ENCODE measurements around the gene CNTN4. TPM values are rescaled to one million over a fixed set of nuclear protein-coding genes. Genes with fewer than 3 reads are reported as not detected.

CNTN4 gene
- total RNA-seq, 4 donors from 2014 or later = 5.8 to 15.5 (median 9.0) TPM

GRCh38 chr3:2823031-2823430 lies 724.4 kb downstream of the CNTN4 start:
- TF ChIP-seq POLR2AphosphoS5 (IDR thresholded peaks at IDR 0.05) (no peak), CTCF (IDR thresholded peaks at IDR 0.05) (no peak), POLR2A (IDR thresholded peaks at IDR 0.05) (no peak), EP300 (IDR thresholded peaks at IDR 0.05) (no peak)
- ATAC-seq = no peak
- no peaks in the 10 kb centered on the region for H3K36me3 ChIP-seq
- no peaks in the 10 kb centered on the region for H3K27me3 ChIP-seq
- H3K4me3 ChIP-seq = no peak overlapping the region
- 54 to 89% methylated on average over 4 to 5 of the region's 5 CpGs for WGBS, 2 donors (ENCODE audit: low coverage in 1 of 2)
- no peaks in the 10 kb centered on the region for H3K4me1 ChIP-seq
- H3K9me3 ChIP-seq = no peaks in the 10 kb centered on the region
- H3K27ac ChIP-seq = no peak overlapping the region

GRCh38 chr3:2823437-2824211 lies 725.0 kb downstream of the CNTN4 start:
- no peaks in the 10 kb centered on the region for H3K27me3 ChIP-seq
- H3K27ac ChIP-seq = no peak overlapping the region
- WGBS, 2 donors (ENCODE audit: low coverage in 1 of 2) = 76% methylated on average over 4 to 6 of the region's 8 CpGs
- no peak overlapping the region for H3K4me3 ChIP-seq
- TF ChIP-seq CTCF (IDR thresholded peaks at IDR 0.05) (no peak), POLR2A (IDR thresholded peaks at IDR 0.05) (no peak), EP300 (IDR thresholded peaks at IDR 0.05) (no peak), POLR2AphosphoS5 (IDR thresholded peaks at IDR 0.05) (no peak)
- no peak for ATAC-seq
- no peaks in the 10 kb centered on the region for H3K9me3 ChIP-seq
- no peaks in the 10 kb centered on the region for H3K4me1 ChIP-seq
- H3K36me3 ChIP-seq = no peaks in the 10 kb centered on the region

- no peaks in the 10 kb centered on the region for H3K4me1 ChIP-seq
- H3K9me3 ChIP-seq = no peaks in the 10 kb centered on the region
- H3K36me3 ChIP-seq = no peaks in the 10 kb centered on the region
- no peak for ATAC-seq
- TF ChIP-seq POLR2A (IDR thresholded peaks at IDR 0.05) (no peak), CTCF (IDR thresholded peaks at IDR 0.05) (no peak), EP300 (IDR thresholded peaks at IDR 0.05) (no peak), POLR2AphosphoS5 (IDR thresholded peaks at IDR 0.05) (no peak)
- H3K4me3 ChIP-seq = no peak overlapping the region
- 69 to 97% methylated on average over 3 to 4 of the region's 4 CpGs for whole genome bisulfite sequencing, 2 donors (ENCODE audit: low coverage in 1 of 2)
- H3K27me3 ChIP-seq = no peaks in the 10 kb centered on the region
- H3K27ac ChIP-seq = no peak overlapping the region
Measured at GRCh38 chr3:2826036-2826435, 727.4 kb downstream of the CNTN4 start.

- WGBS, 2 donors (ENCODE audit: low coverage in 1 of 2) = 71 to 72% methylated on average over 3 of the region's 3 CpGs
- ATAC-seq = no peak
- H3K9me3 ChIP-seq = no peaks in the 10 kb centered on the region
- TF ChIP-seq CTCF (IDR thresholded peaks at IDR 0.05) (no peak), POLR2AphosphoS5 (IDR thresholded peaks at IDR 0.05) (no peak), POLR2A (IDR thresholded peaks at IDR 0.05) (no peak), EP300 (IDR thresholded peaks at IDR 0.05) (no peak)
- H3K27ac ChIP-seq = no peak overlapping the region
- no peak overlapping the region for H3K4me3 ChIP-seq
- no peaks in the 10 kb centered on the region for H3K27me3 ChIP-seq
- no peaks in the 10 kb centered on the region for H3K4me1 ChIP-seq
- H3K36me3 ChIP-seq = no peaks in the 10 kb centered on the region
Measured at GRCh38 chr3:2826453-2826852, 727.8 kb downstream of the CNTN4 start.

- WGBS, 2 donors (ENCODE audit: low coverage in 1 of 2) = 41 to 75% methylated on average over 1 to 4 of the region's 6 CpGs
- H3K27ac ChIP-seq = no peak overlapping the region
- ATAC-seq = no peak
Measured at GRCh38 chr3:2837239-2837638, 738.6 kb downstream of the CNTN4 start.

More at GRCh38 chr3:2837239-2837638, 738.6 kb downstream of the CNTN4 start:
- Histone ChIP-seq H3K4me1 (no peaks in the 10 kb centered on the region), H3K36me3 (no peaks in the 10 kb centered on the region), H3K9me3 (no peaks in the 10 kb centered on the region), H3K27me3 (no peaks in the 10 kb centered on the region), H3K4me3 (no peak overlapping the region)
- no peak for TF ChIP-seq EP300 (IDR thresholded peaks at IDR 0.05)

All from gastroesophageal sphincter (tissue), 4 donors.